GM12864 (cell line): Measurements from ENCODE around the gene SH2D1A.
"Not testable (repeated sequence)": the region's sequence is repeated elsewhere in the genome, so short reads cannot be mapped to it uniquely, and the experiment has no call there.

Source experiments
- DNase-seq: peaks from one replicate; pipeline ENCODE4 v3.0.0-alpha.2; 2011; ENCODE audit warnings: low read depth
- H3K4me3 ChIP-seq: 2 replicates; pipeline ENCODE4 v1.5.1; 2011; ENCODE audit warnings: mild to moderate bottlenecking, low read depth, low read length, control low read depth
- CTCF ChIP-seq: IDR thresholded peaks from 2 replicates; pipeline ENCODE4 v1.5.1; 2011; ENCODE audit warnings: low read depth, mild to moderate bottlenecking, moderate library complexity, low read length, control low read depth, inconsistent platforms; ENCODE audit errors: missing control alignments

The SH2D1A gene

GRCh38 chrX:124346117-124346876 is at the start of gene SH2D1A:
Gene SH2D1A, plus strand, starts transcription at chrX:124346563. Its CDS starts 80 bp downstream, at chrX:124346643.
- no peak for TF ChIP-seq CTCF
- no peak within 1 kb of the TSS for H3K4me3 ChIP-seq
- no peak for DNase-seq

GRCh38 chrX:124299323-124299722 is 47.0 kb upstream of the SH2D1A start:
- not testable (repeated sequence) for DNase-seq, H3K4me3 ChIP-seq

GRCh38 chrX:124300405-124300804 is 46.0 kb upstream of the SH2D1A start:
- DNase-seq: no peak
- no peak overlapping the region for H3K4me3 ChIP-seq
- no peak for TF ChIP-seq CTCF

- no peak overlapping the region for H3K4me3 ChIP-seq
- TF ChIP-seq CTCF: no peak
Observed at GRCh38 chrX:124307253-124307907, 39.0 kb upstream of the SH2D1A start.

GRCh38 chrX:124325732-124326131 is 20.6 kb upstream of the SH2D1A start:
- no peak for DNase-seq
- TF ChIP-seq CTCF: no peak
- H3K4me3 ChIP-seq: no peak overlapping the region

More at GRCh38 chrX:124307253-124307907, 39.0 kb upstream of the SH2D1A start:
- DNase-seq: no peak

GRCh38 chrX:124328765-124329164 is 17.6 kb upstream of the SH2D1A start:
- no peak overlapping the region for H3K4me3 ChIP-seq
- DNase-seq: no peak
- TF ChIP-seq CTCF: no peak

- no peak for DNase-seq
- H3K4me3 ChIP-seq: no peak within 1 kb of the TSS
Observed at GRCh38 chrX:124332481-124333424, 13.6 kb upstream of the SH2D1A start, which contains the start of gene TEX13D. Gene TEX13D, plus strand, starts transcription at chrX:124332660. Its CDS starts 258 bp downstream, at chrX:124332918.

More at GRCh38 chrX:124332481-124333424, 13.6 kb upstream of the SH2D1A start, which contains the start of gene TEX13D:
- no peak for TF ChIP-seq CTCF
